ENCODE measurements around the gene TNS3. TPM values are rescaled to one million over a fixed set of nuclear protein-coding genes. Genes with fewer than 3 reads are reported as not detected.
A peak's percentile ranks its signal among the peaks of the same experiment; 100 is the strongest.

TNS3 gene
- polyA plus RNA-seq, 1 donor, result 66.7 TPM

DNA sequence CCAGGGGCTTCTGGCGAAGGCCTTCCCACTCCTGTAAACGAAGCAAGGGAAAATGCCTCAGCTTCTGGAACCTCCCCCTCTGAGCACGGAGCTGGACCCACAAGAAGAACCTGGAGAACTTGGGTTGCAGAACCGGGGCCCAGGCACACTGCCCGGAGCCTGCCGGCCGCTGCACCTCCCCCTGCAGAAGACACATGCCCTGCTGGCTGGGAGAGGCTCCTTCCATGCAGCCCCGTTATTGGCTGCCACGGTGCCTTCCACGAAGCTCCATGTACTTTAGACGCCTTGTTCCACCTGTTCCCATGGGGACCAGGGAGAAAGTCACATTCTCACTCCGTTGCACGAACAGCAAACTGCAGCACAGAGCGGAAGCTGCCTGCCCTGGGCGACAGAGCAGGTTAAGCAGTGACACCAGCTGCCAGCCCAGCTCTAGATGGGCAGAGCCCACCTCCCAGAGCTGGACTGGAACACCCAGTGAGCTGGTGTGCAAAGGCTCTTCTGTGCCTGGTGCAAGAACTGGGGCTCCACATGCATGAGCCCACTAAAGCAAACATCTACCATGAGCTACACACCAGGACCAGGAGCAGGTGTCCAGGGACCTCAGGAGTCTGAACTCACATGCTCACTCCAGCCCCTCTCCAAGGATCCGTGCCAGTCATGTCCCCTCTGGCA lies 70.1 kb downstream of the TNS3 start:
- Histone ChIP-seq H3K4me3 (ENCODE audit: low read length) (no peak overlapping the region), H3K9me3 (ENCODE audit: control insufficient read depth, low read depth, low read length) (peaks cover 3% of the 10 kb centered on the region), H3K27me3 (ENCODE audit: control insufficient read depth, insufficient read depth, low read length) (no peaks in the 10 kb centered on the region), H3K4me1 (ENCODE audit: control insufficient read depth, insufficient read depth, low read length) (peaks cover 20% of the 10 kb centered on the region), H3K36me3 (ENCODE audit: control insufficient read depth, insufficient read depth, low read length) (peaks cover 42% of the 10 kb centered on the region), H3K27ac (ENCODE audit: low read length) (peak overlapping the region; percentile 3)
- WGBS (ENCODE audit: insufficient coverage, low lambda C conversion rate), result no CpG with 5 or more reads among the region's 16 CpGs
- peak; percentile 54 to 74 for DNase-seq

DNA sequence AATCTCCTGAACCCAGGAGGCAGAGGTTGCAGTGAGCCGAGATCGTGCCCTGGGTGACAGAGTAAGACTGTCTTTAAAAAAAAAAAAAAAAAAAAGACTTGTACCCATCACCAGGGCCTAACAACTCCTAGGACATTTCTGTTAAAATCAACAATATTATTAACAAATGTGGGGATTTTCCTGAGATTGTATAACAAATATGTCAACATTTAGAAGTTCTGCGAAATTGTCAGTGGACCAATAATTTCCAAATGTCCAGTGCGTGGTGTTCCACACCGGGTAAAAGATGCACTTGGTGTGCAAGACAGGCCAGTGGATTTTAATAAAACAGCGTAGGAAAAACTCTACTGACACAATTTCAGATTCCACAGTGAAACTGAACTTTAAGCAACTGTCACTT lies 71.1 kb downstream of the TNS3 start:
- Histone ChIP-seq H3K27ac (ENCODE audit: low read length) (no peak overlapping the region), H3K4me3 (ENCODE audit: low read length) (no peak overlapping the region), H3K36me3 (ENCODE audit: control insufficient read depth, insufficient read depth, low read length) (peaks cover 45% of the 10 kb centered on the region), H3K9me3 (ENCODE audit: control insufficient read depth, low read depth, low read length) (peaks cover 3% of the 10 kb centered on the region), H3K27me3 (ENCODE audit: control insufficient read depth, insufficient read depth, low read length) (no peaks in the 10 kb centered on the region), H3K4me1 (ENCODE audit: control insufficient read depth, insufficient read depth, low read length) (peaks cover 20% of the 10 kb centered on the region)
- DNase-seq, result no peak
- no CpG with 5 or more reads among the region's 6 CpGs for WGBS (ENCODE audit: insufficient coverage, low lambda C conversion rate)

DNA sequence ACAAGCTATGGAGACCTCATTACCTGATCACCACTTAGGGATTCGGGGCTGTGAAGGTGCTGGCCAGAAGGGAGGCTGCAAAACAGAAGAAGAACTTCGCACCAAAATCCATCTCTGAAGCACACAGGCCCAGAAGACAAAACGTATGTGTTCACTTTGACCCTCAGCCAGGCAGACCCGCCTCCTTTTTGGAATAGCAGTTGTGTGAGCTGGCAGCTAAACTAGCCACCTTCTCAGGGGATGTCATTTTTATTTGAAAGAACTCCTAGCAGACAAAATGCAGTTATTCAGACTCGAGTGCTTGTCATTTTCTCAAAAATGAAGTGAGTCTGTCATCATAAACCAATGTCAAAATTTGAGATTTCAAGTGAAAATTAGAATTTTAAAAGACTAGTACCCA lies 71.7 kb downstream of the TNS3 start:
- Histone ChIP-seq H3K4me1 (ENCODE audit: control insufficient read depth, insufficient read depth, low read length) (peaks cover 20% of the 10 kb centered on the region), H3K4me3 (ENCODE audit: low read length) (no peak overlapping the region), H3K27me3 (ENCODE audit: control insufficient read depth, insufficient read depth, low read length) (no peaks in the 10 kb centered on the region), H3K36me3 (ENCODE audit: control insufficient read depth, insufficient read depth, low read length) (peaks cover 47% of the 10 kb centered on the region), H3K27ac (ENCODE audit: low read length) (no peak overlapping the region), H3K9me3 (ENCODE audit: control insufficient read depth, low read depth, low read length) (peaks cover 3% of the 10 kb centered on the region)
- WGBS (ENCODE audit: insufficient coverage, low lambda C conversion rate), result 100% methylated on average over 1 of the region's 5 CpGs
- DNase-seq, result no peak

DNA sequence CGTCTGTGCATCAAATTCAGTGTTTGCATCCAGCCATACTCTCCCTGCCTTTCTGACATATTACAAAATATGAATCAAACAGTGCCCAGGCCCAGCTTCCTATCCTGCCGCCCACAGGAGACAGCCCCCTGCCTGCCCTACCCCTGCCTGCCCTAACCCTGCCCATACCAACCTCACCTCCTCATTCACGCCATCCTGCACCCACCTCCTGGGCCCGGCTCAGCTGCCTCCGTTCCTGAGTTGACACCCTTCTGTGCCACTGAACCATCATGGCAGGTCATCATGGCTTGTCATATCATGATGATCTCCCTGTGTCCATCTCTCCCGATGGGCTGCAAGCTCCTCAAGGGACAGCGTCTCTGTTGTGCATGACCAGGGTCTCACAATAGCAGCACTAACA lies 72.3 kb downstream of the TNS3 start:
- Histone ChIP-seq H3K9me3 (ENCODE audit: control insufficient read depth, low read depth, low read length) (peaks cover 3% of the 10 kb centered on the region), H3K27me3 (ENCODE audit: control insufficient read depth, insufficient read depth, low read length) (no peaks in the 10 kb centered on the region), H3K36me3 (ENCODE audit: control insufficient read depth, insufficient read depth, low read length) (peaks cover 53% of the 10 kb centered on the region), H3K4me1 (ENCODE audit: control insufficient read depth, insufficient read depth, low read length) (peaks cover 20% of the 10 kb centered on the region), H3K27ac (ENCODE audit: low read length) (no peak overlapping the region), H3K4me3 (ENCODE audit: low read length) (no peak overlapping the region)
- whole genome bisulfite sequencing (ENCODE audit: insufficient coverage, low lambda C conversion rate), result no CpG with 5 or more reads among the region's 7 CpGs
- no peak for DNase-seq

DNA sequence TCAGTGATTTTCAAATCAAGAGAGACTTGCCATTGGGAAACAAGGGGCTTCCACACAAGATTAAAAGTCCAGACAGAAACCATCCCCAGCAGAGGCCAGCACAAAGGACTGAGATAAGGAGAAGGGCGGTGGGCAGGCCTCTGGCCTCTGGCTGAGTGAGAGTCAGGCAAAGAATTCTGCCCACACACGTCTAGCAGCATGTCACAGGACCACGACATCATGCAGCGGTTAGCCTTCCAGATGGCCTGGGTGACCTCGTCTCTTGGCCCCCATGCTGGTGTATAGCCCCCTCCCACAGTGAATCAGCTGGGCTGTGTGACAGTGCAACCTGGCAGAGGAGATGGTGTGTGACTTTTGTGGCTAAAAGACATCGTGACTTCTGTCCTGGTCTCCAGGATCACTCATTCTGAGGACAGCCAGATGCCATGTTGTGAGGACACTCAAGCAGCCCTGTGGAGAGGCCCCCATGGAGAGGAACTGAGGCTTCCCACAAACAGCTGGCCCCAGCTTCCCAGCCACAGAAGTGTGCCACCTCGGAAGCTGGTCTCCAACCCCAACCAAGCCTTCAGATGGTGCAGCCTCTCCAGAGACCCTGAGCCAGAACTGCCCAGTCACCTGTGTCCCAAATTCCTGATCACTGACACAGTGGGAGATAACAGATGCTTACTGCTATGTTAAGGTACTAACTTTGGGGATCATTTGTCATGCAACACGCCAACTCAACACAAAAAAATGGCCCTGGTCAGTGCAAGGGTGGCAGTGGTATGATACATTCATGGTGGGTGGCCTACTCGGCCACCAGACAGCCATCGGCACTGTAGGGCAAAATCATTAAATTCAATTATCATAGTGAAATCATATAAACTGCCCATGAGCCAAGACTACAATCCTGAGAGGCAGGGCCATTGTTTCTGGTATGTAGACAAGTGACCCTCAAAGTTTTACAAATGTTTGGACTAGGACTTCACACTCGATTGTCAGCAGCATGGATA lies 73.2 kb downstream of the TNS3 start:
- H3K9me3 ChIP-seq (ENCODE audit: control insufficient read depth, low read depth, low read length), result peaks cover 3% of the 10 kb centered on the region
- DNase-seq, result no peak
- H3K4me1 ChIP-seq (ENCODE audit: control insufficient read depth, insufficient read depth, low read length), result peaks cover 21% of the 10 kb centered on the region
- H3K27ac ChIP-seq (ENCODE audit: low read length), result peak overlapping the region; percentile 40
- H3K27me3 ChIP-seq (ENCODE audit: control insufficient read depth, insufficient read depth, low read length), result no peaks in the 10 kb centered on the region
- no peak overlapping the region for H3K4me3 ChIP-seq (ENCODE audit: low read length)
- WGBS (ENCODE audit: insufficient coverage, low lambda C conversion rate), result no CpG with 5 or more reads among the region's 11 CpGs
- H3K36me3 ChIP-seq (ENCODE audit: control insufficient read depth, insufficient read depth, low read length), result peaks cover 62% of the 10 kb centered on the region

DNA sequence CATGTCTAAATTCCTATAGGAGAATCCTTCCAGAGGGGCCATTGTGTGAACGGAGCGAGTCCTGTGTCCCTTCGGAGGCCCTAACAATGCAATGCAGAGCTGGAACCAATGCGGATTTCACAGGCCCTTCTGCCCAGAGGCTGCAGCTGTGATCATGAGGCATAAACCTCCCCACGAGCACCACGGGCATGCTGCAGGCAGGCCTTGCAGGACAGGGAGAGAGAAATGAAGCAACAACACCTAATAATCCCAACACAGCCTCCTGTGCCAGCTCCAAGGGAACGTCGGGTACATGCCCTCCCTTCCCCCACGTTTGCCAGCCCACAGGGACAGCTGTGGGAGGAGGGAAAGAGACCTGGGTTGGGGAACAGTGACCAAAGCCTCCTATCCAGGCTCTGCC lies 74.4 kb downstream of the TNS3 start:
- H3K9me3 ChIP-seq (ENCODE audit: control insufficient read depth, low read depth, low read length), result peaks cover 3% of the 10 kb centered on the region
- H3K36me3 ChIP-seq (ENCODE audit: control insufficient read depth, insufficient read depth, low read length), result peaks cover 63% of the 10 kb centered on the region
- no peak for DNase-seq
- no CpG with 5 or more reads among the region's 9 CpGs for WGBS (ENCODE audit: insufficient coverage, low lambda C conversion rate)
- H3K4me1 ChIP-seq (ENCODE audit: control insufficient read depth, insufficient read depth, low read length), result peaks cover 29% of the 10 kb centered on the region
- no peaks in the 10 kb centered on the region for H3K27me3 ChIP-seq (ENCODE audit: control insufficient read depth, insufficient read depth, low read length)
- no peak overlapping the region for H3K27ac ChIP-seq (ENCODE audit: low read length)
- no peak overlapping the region for H3K4me3 ChIP-seq (ENCODE audit: low read length)

DNA sequence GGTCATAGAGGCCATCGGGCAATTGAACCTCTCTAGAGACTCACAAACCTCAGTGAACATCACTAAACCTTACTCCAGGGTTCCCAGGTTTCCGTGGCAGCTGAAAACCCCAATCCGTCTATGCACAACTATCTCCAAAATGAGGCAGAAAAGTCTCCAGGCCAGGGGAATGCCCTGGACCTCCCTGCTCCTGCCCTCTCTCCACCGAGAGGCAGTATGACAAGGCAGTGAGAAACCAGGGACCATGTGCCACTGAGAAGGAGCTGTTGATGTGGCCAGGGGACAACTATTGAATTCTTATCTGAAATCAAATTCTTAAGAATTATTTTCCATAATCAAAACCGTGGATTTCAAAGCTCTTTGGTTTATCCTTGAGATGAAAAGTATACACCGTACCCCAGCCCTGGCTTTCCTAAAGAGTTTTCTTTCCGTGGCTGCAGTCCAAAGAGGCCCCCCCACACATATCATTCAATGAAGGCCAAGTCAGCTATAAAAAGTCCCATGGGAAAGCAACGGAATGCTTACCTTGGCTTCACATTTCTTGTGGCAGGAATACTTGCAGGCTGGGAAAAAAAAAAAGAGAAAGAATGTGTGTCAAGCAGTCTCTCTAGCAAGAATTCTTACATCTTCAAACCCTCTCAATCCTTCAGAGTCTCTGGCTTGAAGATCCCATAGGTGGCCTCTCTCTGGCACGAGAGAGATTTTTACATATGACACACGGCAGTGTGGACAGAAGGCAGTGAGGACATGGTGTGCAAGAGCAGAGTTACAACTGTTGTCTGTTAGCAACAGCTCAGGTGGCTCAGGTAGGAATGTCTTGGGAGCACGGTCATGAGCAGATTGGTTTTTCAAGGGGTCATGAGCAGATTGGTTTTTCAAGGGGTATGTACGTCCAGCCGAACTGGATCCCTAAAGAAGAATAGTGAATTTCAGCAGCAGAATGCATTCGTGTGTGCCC lies 75.2 kb downstream of the TNS3 start:
- no peak for DNase-seq
- Histone ChIP-seq H3K9me3 (ENCODE audit: control insufficient read depth, low read depth, low read length) (peaks cover 3% of the 10 kb centered on the region), H3K4me3 (ENCODE audit: low read length) (no peak overlapping the region), H3K4me1 (ENCODE audit: control insufficient read depth, insufficient read depth, low read length) (peaks cover 33% of the 10 kb centered on the region), H3K36me3 (ENCODE audit: control insufficient read depth, insufficient read depth, low read length) (peaks cover 59% of the 10 kb centered on the region), H3K27ac (ENCODE audit: low read length) (no peak overlapping the region), H3K27me3 (ENCODE audit: control insufficient read depth, insufficient read depth, low read length) (no peaks in the 10 kb centered on the region)
- WGBS (ENCODE audit: insufficient coverage, low lambda C conversion rate), result 83% methylated on average over 1 of the region's 14 CpGs

DNA sequence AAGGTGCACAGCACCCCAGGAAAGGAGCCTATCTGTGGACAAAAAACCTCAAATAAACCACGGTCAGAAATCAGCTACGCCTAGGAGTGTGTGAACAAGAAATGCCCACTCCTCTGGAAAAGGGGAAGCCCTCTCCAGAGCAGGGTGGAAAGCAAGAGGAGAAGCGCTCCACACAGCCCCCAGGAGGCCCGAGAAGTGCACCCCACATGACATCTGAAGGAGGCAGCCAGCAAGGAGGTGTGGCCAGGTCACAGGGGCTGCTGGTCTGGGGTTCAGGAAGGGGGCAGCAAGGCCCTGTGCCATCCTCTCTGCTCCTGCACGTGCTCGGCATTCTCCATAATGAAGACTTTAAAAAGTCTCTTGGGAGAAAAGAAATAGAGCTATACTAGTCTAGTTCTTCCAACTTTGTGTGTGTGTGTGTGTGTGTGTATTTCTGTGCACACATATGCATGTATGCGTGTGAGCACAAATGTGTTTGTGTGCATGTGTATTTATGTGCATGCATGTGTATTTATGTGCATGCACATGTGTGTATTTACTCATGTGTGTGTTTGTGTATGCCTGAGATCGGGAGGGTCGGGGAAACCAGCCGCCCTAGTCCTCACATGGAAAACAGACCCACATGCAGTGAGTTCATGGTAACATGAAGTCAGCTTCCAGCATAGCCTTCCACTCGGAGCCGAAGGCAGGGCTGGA lies 76.5 kb downstream of the TNS3 start:
- Histone ChIP-seq H3K9me3 (ENCODE audit: control insufficient read depth, low read depth, low read length) (peaks cover 3% of the 10 kb centered on the region), H3K4me1 (ENCODE audit: control insufficient read depth, insufficient read depth, low read length) (peaks cover 44% of the 10 kb centered on the region)

DNA sequence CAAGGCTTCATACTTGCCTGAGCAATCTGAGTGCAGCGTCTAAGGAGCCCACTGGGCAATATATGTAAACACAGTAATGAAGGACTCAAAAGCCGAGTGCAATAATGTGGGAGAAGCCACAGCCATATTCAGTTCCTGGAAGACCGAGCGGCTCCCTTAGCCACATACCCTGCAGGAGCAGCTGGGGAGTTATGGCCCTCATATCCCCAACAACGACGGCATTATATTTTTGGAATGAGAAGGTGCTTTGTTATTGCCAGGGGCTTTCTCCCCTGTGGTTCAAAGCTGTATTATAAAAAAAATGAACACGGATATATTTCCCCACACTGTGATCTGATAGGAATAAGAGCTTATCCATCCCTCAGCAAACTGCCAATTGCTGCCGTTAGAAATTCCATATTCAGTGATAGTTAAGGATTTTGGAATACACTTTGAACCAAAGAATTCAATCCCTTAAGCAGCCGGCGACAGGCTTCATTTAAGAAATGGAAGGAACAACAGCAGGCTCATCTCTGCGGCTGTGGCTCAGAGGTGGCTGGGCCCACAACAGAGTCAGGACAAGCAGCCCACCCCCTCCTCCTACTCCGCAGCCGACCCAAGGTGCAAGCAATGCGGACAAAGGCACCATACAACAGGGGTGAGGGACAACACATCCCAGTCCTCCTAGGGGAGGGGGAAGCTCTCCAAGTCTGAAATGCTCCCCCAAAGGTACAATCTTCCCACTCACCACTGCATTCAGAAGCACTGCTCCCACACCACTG lies 77.2 kb downstream of the TNS3 start:
- WGBS (ENCODE audit: insufficient coverage, low lambda C conversion rate), result 90% methylated on average over 3 of the region's 14 CpGs
- Histone ChIP-seq H3K9me3 (ENCODE audit: control insufficient read depth, low read depth, low read length) (peaks cover 3% of the 10 kb centered on the region), H3K4me3 (ENCODE audit: low read length) (no peak overlapping the region), H3K27me3 (ENCODE audit: control insufficient read depth, insufficient read depth, low read length) (no peaks in the 10 kb centered on the region), H3K4me1 (ENCODE audit: control insufficient read depth, insufficient read depth, low read length) (peaks cover 50% of the 10 kb centered on the region), H3K36me3 (ENCODE audit: control insufficient read depth, insufficient read depth, low read length) (peaks cover 57% of the 10 kb centered on the region), H3K27ac (ENCODE audit: low read length) (no peak overlapping the region)
- DNase-seq, result no peak

More for the DNA sequence above, 76.5 kb downstream of the TNS3 start:
- Histone ChIP-seq H3K4me3 (ENCODE audit: low read length) (no peak overlapping the region), H3K27ac (ENCODE audit: low read length) (no peak overlapping the region), H3K27me3 (ENCODE audit: control insufficient read depth, insufficient read depth, low read length) (no peaks in the 10 kb centered on the region), H3K36me3 (ENCODE audit: control insufficient read depth, insufficient read depth, low read length) (peaks cover 60% of the 10 kb centered on the region)
- DNase-seq, result no peak
- no CpG with 5 or more reads among the region's 12 CpGs for WGBS (ENCODE audit: insufficient coverage, low lambda C conversion rate)

All from large intestine (tissue), 3 donors.